ENCODE measurements around the gene FNIP2.
"Not testable (repeated sequence)": the region's sequence is repeated elsewhere in the genome, so short reads cannot be mapped to it uniquely, and the experiment has no call there.

FNIP2 gene

DNA sequence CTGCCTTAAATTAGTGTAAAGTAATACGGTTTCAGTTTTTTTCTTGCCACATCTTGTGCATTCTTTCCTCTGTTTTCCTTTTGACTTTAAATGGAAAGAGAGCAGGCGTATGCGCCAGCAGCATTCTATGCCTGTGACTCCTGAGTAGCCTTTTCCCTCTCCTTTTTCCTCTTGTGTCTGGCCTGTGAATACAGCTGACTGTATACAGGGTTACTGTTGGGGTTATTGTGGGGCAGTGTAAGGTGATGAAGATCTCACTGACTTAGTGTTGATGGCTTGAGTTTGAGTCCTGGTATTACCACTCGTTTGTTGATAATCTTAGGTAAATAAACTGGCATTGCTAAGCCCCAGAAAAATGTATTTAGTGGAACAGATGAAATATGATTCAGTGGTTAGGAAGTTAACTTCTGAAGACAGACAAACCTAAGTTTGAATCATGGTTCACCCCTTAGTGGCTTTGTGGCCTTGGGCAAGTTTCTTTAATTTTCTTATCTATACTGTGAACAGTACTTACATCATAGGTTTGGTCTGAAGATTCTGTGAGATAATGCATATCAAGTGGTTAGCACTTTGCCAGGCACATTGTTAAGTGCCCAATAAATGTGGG, 105.1 kb downstream of the FNIP2 start:
- no peak for DNase-seq

DNA sequence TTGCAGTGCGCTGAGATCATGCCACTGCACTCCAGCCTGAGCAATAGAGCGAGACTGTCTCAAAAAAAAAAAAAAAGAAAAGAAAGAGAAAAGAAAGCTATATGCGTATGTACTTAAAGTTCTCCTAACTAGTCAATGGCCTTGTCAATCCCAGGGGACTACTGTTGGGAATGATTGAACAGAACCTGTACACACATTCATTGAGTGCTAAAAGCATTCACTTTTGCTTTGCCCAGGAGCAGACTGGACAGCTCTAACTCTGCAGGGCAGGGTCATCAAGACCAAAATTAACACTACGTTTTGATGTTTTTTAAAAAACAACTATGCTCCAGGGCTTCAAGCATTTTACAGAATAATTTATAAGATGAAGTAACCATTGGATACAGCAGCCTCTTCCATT, 106.2 kb downstream of the FNIP2 start:
- no peak for DNase-seq

DNA sequence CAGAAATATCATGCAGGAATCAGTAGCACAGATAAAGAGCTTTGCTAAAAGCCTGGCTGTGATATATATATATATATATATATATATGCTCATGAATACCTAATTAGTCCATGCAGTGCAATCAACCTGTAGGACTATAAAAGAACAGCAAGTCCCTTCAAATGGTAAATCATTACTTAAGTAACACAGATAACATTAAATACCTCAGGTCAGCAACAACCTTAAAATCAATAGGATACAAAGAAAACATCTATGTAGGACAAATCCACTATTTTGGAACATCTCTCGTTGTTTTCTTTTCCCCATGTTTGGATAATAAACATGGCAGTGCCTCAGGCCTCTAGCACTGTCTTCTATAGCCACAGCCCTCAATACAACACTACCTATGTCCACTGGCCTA, 106.6 kb downstream of the FNIP2 start:
- DNase-seq = no peak

DNA sequence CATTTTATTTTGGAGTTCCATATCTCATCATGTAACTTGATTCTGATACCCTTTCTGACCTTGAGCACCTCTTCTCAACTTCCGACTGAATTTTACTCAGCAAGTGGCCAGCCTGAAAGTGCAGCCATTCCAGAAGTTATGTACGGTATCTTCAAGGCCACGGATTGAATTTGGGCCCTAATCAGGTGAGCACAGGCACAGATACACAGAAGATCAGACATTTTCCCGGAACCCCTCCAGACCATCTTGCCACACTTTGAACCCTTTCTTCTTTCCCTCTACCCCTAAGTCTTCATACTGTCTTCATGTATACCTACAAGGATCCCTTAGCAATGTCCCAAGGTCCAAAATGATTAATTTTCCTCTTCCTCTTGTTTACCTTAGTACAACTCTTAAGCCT, 108.2 kb downstream of the FNIP2 start:
- no peak for DNase-seq

DNA sequence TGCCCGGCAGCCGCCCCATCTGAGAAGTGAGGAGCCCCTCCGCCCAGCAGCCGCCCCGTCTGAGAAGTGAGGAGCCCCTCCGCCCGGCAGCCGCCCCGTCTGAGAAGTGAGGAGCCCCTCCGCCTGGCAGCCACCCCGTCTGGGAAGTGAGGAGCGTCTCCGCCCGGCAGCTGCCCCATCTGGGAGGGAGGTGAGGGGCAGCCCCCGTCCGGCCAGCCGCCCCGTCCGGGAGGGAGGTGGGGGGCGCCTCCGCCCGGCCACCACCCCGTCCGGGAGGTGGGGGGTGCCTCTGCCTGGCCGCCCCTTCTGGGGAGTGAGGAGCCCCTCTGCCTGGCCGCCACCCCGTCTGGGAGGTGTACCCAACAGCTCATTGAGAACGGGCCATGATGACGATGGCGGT, 113.3 kb downstream of the FNIP2 start:
- not testable (repeated sequence) for DNase-seq

DNA sequence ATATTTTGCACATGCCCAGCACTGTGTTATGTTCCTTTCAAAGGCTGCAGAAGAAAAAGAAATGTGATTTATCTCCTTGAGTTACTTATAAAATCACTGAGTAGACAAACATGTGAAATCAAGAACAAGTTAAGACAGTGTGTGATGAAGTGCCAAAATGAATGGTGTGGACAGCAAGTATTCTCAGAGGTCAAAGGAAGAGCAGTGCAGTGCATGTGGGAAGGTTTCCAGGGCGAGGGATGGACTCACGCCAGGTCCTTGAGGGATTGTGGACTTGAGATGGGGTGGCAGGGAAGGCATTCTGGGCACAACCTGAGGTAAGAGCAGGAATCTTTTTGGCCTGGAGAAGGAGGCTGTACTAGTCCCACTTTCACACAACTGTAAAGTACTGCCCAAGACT, 115.5 kb downstream of the FNIP2 start:
- DNase-seq = no peak

DNA sequence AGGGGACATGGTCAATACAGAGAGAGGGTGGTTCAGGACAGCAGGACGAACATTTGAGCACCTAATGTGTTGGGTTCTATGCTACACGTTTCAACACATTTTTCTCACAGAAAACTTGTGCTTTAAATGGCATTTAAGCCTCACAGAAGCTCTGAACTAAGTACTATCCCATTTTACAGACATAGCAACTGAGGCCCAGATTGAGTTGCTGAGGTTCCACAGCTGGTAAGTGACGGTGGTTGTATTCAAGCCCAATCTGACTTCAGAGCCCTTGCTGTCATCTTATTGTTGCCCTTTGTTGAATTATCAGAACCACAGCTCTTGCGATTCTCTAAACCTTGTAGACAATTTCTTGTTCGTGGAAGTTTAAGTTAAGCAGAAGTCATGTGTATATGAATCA, 116.7 kb downstream of the FNIP2 start:
- no peak for DNase-seq

DNA sequence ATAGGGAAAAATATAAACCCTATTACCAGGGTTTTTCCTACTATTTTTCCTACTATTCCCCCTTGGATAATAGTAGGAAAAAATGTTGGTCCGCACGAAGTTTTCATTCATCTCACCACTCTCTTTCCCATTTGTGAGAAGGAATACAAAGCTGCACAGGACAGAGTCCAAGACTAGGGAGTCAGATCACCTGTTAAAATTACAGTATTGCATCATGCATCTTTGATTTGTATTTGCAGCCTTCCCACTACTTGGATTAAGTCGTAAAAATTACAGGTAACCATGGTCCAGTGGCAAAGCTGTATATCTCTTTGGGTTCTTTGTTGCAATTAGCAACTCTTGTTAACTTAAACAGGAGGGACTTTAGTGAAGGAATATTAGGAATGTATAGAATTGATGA, 121.5 kb downstream of the FNIP2 start:
- no peak for DNase-seq

DNA sequence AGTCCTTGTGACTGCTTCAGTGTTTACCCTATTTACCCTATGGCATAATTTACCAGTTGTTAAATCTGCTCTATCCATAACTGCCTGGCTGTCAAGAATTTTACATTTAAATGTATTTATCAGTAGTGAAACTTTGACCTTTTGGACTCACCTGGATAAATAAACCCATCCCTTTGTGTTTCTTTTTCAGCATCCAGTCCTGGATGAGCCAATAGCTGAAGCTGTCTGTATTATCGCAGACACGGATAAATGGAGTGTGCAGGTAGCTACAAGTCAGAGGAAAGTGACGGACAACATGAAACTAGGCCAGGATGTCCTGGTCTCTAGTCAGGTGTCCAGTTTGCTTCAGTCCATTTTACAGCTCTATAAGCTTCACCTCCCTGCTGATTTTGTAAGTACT, 122.4 kb downstream of the FNIP2 start:
- DNase-seq = no peak

DNA sequence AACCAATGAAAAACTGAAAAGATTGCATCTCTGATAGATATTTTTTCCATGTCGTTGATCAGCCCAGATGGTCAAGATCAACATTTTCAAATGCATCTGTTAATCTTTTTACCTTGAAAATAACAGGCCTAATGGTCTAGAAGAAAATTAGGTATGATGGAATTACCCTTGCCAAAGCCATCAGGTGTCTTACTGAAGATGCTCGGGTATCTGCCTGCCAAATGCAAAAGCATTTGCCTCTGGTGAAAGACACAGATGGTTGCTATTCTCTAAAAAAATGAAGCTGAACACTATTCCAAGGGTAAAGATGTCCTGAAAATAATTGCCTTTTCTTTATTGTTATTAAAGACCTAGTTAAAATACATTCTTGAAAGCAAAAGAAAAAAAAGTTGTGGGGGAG, 126.0 kb downstream of the FNIP2 start:
- no peak for DNase-seq

DNA sequence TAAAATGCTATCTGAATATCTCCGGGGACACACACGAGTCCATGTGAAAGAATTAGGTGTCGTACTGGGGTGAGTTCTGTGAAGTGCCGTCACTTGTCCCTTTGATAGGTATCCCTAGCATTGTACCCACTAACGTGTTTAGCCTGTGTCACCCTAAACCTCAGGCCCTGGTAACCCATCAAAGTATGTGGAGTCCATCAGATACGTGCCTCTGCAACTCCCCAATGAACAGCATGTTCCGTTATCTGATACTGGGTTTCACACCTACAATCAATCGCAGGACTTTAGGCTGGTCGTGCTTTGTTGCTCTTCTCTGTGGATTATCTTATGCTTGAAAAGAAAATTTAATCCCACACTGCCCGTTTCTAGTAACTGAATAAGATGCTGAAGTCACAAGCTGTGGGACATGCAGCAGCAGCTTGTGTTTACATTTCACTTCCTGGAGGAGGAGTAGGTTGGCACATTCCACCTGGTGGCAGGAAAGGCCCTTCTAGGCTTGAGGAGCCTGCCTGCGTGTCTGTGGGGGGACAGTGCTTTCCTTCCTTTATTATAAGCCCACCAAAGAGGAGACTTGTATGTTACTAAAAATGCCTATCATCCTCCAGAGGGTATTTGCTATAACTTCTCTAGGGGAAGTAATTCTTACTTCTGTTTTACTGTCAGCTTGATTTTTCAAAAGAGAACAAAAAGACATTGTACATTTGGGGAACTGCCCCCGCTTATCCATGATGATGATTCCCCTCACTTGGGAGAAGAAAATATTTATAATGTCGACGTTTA, 127.2 kb downstream of the FNIP2 start:
- DNase-seq = peak in 2 of 4 experiments; percentile 10 to 29

DNA sequence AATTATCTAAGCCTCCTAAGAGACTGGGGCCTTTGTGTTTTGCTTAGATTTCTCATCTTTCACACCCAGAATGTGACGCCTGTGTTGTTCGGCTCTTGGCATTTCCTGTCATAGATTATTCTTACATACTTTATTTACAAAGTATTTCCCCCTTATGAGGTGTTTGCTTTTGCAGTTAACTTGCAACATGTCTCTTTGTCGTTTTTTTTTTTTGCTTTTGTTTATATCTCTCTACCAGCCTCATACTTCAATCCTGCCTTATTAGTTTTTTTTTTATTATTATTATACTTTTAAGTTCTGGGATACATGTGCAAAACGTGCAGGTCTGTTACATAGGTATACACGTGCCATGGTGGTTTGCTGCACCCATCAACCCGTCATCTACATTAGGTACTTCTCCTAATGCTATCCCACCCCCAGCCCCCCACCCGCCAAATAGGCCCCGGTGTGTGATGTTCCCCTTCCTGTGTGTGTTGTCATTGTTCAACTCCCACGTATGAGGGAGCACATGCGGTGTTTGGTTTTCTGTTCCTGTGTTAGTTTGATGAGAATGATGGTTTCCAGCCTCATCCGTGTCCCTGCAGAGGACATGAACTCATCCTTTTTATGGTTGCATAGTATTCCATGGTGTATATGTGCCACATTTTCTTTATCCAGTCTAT, 127.9 kb downstream of the FNIP2 start:
- not testable (repeated sequence) for DNase-seq

DNA sequence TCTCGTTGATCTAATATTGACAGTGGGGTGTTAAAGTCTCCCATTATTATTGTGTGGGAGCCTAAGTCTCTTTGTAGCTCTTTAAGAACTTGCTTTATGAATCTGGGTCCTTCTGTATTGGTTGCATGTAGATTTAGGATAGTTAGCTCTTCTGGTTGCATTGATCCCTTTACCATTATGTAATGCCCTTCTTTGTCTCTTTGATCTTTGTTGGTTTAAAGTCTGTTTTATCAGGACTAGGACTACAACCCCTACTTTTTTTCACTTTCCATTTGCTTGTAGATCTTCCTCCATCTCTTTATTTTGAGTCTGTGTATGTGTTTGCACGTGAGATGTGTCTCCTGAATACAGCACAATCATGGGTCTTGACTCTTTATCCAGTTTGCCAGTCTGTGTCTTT, 131.6 kb downstream of the FNIP2 start:
- not testable (repeated sequence) for DNase-seq

DNA sequence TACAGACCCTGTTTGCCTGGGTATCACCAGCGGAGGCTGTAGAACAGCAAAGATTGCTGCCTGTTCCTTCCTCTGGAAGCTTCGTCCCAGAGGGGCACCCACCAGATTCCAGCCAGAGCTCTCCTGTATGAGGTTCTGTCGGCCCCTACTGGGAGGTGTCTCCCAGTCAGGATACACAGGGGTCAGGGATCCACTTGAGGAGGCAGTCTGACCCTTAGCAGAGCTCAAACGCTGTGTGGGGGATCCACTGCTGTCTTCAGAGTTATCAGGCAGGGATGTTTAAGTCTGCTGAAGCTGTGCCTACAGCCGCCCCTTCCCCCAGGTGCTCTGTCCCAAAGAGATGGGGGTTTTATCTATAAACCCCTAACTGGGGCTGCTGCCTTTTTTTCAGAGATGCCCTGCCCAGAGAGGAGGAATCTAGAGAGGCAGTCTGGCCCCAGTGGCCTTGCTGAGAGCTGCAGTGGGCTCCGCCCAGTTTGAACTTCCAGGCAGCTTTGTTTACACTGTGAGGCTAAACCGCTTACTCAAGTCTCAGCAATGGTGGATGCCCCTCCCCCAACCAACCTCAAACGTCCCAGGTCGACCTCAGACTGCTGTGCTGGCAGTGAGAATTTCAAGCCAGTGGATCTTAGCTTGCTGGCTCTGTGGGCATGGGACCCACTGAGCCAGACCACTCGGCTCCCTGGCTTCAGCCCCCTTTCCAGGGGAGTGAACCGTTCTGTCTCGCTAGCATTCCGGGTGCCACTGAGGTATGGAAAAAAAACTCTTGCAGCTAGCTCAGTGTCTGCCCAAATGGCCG, 133.7 kb downstream of the FNIP2 start:
- DNase-seq = not testable (repeated sequence)

DNA sequence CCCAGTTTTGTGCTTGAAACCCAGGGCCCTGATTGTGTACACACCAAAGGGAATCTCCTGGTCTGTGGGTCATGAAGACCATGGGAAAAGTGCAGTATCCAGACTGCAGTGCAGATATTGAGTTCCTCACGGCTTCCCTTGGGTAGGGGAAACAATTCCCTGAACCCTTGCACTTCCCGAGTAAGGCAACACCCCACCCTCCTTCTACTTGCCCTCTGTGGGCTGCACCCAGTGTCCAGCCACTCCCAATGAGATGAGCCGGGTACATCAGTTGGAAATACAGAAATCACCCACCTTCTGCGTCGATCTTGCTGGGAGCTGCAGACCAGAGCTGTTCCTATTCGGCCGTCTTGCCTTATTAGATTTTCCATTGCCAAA, 134.2 kb downstream of the FNIP2 start:
- DNase-seq = no peak

DNA sequence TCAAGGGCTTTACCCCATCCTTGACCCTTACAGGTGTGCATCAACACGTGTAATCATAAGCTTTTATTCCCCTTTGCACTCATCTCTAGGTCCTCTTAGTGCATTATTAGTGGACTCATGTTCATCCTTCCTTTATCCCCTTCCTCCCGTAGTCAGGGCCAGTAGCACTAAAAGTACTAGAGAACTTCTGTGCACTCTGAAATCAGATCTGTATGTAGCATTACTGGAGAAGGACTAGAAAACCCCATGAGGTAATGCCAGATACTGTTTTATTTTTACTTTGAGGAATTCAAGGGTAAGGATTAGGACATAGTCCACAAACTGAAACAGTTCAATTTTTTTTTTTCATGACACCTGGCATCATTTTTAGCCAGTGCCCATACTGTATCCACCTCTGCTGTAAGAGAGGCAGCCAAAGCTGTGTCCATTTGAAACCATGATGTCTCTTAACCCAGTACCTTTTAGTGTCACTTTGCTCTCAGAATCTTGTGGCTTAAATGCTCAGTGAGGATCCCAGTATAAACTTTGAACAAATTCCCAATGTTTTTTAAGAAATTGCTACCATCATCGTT, 134.7 kb downstream of the FNIP2 start:
- no peak for DNase-seq

DNA sequence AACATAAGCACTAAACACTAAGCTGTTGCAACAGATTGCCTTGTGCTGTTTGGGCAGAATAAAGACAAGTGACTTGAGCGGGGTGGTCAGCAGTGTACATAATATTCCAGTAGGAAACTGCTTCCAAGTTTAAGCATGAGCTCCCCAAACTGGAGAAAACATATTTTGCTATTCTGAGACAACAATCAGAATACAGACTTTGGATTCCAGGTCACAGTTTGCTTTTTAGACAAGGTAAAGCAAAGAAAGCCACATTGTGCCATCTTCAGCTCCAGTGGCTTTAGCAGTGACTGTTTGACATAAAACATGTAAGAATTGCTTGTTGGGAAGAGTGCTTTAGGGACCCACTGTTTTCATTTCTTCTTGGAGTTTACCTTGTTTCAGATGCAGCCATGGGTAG, 136.0 kb downstream of the FNIP2 start:
- no peak for DNase-seq

DNA sequence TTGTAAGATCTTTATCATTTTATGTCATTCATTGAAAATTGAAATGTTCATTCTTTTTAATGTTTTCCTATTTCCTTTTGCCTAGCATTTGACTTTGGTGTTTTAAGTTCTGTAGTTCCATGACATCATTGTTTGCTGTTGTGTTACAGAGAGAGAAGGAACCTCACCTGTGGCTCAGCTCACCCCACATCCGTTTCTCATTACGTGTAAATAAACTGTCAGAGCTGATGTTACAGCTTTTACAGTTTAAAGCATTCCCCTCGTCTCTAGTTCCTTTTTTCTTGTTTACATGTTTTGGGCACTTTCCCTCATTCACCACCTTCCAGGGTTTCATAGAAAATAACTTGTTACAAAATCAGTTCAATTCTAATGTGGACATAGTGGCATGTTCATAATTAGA, 137.2 kb downstream of the FNIP2 start:
- DNase-seq = no peak

DNA sequence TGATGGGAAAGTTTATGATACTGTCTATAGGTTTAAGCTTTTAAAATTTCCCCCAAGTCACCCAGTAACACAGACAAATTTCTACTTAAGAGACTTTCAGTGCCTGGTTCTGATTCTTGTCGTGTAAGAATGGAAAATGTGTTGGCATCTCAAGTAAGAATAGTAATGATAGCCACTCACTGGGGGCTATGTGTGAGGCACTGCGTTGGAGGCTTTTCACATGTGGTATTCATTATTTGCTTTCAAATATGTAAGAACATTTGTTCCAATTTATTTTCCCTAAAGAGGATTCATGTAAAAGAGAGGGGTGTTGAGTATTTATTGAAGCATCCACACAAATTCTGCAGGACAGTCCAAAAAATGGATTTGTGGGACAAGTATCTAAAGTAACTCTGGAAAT, 143.6 kb downstream of the FNIP2 start:
- no peak for DNase-seq

DNA sequence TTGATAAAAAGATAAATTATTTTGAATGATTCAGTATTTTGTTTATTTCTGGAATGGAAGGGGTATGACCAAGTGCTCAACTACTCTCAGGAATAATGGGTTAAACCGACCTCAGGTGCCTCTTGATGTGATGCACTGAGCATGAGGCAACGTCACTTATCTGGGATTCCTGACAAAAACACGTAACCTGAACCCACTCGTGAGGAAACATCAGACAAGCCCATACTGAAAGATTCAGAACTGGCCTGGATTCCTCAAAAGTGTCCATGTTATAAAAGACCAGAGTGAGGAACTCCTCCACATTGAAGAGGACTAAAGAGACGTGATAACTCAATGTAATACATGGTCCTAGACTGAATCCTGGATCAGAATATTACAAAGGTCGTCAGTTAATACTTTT, 144.0 kb downstream of the FNIP2 start:
- DNase-seq = no peak

DNA sequence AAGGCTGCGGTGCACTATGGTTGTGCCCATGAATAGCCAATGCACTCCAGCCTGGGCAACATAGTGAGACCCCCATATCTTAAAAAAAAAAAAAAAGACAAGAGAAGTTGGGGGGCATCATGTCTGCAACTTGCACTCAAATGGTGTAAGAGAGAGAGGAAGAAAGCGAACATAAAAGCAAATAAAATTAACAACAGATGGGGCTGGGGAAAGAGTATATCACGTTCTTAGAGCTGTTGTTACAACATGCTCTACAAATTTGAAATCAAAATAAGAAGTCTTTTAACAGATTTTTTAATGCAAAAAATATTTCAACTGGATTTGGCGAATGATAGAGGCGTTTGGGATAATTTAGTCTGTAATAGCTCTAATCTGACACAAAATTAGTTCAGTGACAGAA, 144.9 kb downstream of the FNIP2 start:
- DNase-seq = no peak

DNA sequence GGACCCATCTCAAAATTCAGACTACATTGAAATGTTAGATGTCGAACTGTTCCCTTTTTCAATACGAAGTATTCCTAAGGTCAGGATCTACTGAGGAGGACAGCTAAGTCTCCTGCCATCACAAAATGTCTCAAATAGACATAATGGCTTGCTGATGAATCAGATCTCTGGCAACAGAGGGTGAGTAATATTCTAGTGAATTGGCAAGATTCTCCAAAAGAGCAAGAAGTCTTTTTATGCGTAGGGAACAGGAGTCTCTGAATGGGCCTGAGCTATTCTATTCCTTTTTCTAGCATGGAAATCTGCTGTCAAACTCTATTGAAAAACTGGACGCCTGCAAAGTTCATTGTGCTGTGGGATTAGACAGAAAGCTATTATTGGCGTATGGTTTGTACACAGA, 145.4 kb downstream of the FNIP2 start:
- DNase-seq = peak in 2 of 4 experiments; percentile 37 to 60

DNA sequence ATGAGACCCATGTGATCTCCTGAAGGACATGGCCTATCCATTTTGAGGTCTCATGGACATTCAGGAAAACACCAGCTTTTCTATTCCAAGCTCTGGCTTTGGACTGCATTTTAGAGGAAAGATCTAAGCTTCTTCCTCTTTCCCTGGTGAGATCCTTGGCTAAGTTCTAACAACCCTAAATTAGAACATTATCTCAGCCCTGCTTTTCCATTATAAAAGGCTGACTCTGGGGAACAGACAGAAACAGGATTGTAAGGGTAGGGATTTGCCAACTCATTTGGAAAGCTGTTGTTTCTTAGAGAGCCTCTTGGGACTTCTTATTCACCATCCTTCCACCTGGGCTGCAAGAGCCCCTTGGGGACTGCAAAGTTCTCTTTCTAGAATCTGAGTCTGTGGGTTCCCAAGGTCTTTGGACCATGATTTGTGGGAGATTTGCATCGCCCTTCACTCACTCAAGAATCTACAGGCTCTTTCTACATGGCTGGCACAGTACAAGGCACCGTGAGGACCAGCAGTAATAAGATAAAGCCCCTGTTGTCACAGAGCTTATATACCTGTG, 146.9 kb downstream of the FNIP2 start:
- DNase-seq = peak in 2 of 4 experiments; percentile 42 to 56
